ENCODE measurements around the gene VIPR2.

DNA sequence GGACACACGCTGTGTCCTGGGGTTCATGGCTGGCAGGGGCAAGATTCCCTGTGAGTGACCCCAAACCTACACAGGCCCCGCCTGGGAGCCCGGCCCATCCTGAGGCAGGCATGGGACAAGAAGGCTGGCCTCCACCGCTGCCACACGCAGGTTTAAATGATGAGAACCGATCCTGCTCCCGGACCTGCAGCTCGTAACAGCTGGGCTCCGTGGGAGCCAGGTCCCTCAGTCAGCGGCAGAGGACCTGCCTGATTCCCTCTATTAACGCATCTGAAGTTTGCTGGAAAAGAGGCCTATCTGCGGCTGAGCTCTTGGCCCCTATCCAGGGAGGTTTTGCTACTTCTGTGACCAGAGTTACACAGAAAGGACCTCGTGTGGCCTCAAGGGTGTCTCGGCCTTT, 112.3 kb downstream of the VIPR2 start:
- TF ChIP-seq, protein P1, sequence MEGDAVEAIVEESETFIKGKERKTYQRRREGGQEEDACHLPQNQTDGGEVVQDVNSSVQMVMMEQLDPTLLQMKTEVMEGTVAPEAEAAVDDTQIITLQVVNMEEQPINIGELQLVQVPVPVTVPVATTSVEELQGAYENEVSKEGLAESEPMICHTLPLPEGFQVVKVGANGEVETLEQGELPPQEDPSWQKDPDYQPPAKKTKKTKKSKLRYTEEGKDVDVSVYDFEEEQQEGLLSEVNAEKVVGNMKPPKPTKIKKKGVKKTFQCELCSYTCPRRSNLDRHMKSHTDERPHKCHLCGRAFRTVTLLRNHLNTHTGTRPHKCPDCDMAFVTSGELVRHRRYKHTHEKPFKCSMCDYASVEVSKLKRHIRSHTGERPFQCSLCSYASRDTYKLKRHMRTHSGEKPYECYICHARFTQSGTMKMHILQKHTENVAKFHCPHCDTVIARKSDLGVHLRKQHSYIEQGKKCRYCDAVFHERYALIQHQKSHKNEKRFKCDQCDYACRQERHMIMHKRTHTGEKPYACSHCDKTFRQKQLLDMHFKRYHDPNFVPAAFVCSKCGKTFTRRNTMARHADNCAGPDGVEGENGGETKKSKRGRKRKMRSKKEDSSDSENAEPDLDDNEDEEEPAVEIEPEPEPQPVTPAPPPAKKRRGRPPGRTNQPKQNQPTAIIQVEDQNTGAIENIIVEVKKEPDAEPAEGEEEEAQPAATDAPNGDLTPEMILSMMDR (IDR thresholded peaks at IDR 0.05; ENCODE audit: low read length): no peak
- no peak for TF ChIP-seq EZH2 (optimal IDR thresholded peaks at IDR 0.05; ENCODE audit: low read depth, low read length)

Data from MM.1S (cell line).